ENCODE data around the gene FAM170B. TPM values are rescaled to one million over a fixed set of nuclear protein-coding genes. Genes with fewer than 3 reads are reported as not detected.

FAM170B gene
- total RNA-seq, 1 experiment from 2014 or later: not detected

DNA sequence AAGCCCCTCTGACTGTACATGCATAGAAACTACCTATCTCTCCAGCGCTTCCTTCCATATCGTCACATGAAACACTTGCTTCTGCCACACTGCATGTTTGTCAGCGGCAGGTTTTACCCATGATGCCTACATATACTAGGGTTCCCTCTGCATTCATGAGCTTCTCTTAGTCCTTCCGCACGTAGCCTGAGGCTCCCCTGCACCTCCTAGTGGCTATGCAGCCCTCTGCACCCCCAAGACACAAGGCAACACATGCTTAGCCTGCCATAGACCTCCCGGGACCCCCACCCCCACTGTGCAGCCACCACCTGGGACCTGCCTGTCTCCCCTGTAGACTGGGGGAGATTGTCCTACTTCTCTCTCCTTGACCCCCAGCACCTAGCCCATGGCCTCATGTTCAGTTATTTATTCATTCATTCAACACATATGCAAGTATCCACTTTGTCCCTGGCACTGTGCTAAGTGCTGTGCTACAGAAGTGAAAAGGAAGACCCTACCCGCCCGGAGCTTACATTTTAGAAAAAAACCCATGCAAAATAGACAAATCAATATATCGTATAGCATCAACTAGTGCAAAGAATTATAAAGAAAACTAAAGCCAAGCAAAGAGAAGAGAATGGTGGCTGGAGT, 30.9 kb upstream of the FAM170B start:
- no peaks in the 10 kb centered on the region for H3K9me3 ChIP-seq (ENCODE audit: control insufficient read depth, insufficient read depth, low read depth, low read length)
- intact Hi-C loops (cut with micrococcal nuclease; ENCODE audit: unreplicated experiment) (loop anchor here (5.0 kb wide), 2 partner anchors 182 to 507 kb away; no protein-coding TSS in a partner anchor), in situ Hi-C loops (cut with HindIII; ENCODE audit: low pct_unique_long_range_greater_than_20kb, low sequenced_read_pairs) (no loop called here)
- H3K36me3 ChIP-seq (ENCODE audit: control insufficient read depth, insufficient read depth, low read length): no peaks in the 10 kb centered on the region
- peak; percentile 7 for DNase-seq (ENCODE audit: low read depth, low spot score)
- ChIA-PET CTCF (interaction anchor here (0.6 to 1.5 kb wide), 3 partner anchors 182 to 506 kb away, joined by 3 read pairs; no protein-coding TSS in a partner anchor), POLR2A (no interaction called here)
- no peaks in the 10 kb centered on the region; the same call in 1 of the 2 replicates for H3K27me3 ChIP-seq (ENCODE audit: control insufficient read depth, insufficient read depth, low read length)
- peak; percentile 85 for ATAC-seq
- H3K4me3 ChIP-seq (ENCODE audit: low read depth in 2 of 2, low read length in 2 of 2): no peak overlapping the region
- H3K4me1 ChIP-seq (ENCODE audit: control insufficient read depth, insufficient read depth, low read length): no peaks in the 10 kb centered on the region
- no peak overlapping the region for H3K27ac ChIP-seq (ENCODE audit: low read length)
- no TSS peak for BruUV-seq (replicated peaks)
- TF ChIP-seq, protein P1, sequence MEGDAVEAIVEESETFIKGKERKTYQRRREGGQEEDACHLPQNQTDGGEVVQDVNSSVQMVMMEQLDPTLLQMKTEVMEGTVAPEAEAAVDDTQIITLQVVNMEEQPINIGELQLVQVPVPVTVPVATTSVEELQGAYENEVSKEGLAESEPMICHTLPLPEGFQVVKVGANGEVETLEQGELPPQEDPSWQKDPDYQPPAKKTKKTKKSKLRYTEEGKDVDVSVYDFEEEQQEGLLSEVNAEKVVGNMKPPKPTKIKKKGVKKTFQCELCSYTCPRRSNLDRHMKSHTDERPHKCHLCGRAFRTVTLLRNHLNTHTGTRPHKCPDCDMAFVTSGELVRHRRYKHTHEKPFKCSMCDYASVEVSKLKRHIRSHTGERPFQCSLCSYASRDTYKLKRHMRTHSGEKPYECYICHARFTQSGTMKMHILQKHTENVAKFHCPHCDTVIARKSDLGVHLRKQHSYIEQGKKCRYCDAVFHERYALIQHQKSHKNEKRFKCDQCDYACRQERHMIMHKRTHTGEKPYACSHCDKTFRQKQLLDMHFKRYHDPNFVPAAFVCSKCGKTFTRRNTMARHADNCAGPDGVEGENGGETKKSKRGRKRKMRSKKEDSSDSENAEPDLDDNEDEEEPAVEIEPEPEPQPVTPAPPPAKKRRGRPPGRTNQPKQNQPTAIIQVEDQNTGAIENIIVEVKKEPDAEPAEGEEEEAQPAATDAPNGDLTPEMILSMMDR (IDR thresholded peaks at IDR 0.05): peak; percentile 85; the same call in 1 of the 2 replicates
- TF ChIP-seq, protein P2, sequence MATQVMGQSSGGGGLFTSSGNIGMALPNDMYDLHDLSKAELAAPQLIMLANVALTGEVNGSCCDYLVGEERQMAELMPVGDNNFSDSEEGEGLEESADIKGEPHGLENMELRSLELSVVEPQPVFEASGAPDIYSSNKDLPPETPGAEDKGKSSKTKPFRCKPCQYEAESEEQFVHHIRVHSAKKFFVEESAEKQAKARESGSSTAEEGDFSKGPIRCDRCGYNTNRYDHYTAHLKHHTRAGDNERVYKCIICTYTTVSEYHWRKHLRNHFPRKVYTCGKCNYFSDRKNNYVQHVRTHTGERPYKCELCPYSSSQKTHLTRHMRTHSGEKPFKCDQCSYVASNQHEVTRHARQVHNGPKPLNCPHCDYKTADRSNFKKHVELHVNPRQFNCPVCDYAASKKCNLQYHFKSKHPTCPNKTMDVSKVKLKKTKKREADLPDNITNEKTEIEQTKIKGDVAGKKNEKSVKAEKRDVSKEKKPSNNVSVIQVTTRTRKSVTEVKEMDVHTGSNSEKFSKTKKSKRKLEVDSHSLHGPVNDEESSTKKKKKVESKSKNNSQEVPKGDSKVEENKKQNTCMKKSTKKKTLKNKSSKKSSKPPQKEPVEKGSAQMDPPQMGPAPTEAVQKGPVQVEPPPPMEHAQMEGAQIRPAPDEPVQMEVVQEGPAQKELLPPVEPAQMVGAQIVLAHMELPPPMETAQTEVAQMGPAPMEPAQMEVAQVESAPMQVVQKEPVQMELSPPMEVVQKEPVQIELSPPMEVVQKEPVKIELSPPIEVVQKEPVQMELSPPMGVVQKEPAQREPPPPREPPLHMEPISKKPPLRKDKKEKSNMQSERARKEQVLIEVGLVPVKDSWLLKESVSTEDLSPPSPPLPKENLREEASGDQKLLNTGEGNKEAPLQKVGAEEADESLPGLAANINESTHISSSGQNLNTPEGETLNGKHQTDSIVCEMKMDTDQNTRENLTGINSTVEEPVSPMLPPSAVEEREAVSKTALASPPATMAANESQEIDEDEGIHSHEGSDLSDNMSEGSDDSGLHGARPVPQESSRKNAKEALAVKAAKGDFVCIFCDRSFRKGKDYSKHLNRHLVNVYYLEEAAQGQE (IDR thresholded peaks at IDR 0.05; ENCODE audit: insufficient read depth in 1 of 2, low read depth in 2 of 2, low read length in 1 of 2): no peak
- no peak for TF ChIP-seq TCF7L2 (IDR thresholded peaks at IDR 0.05; ENCODE audit: low read depth, low read length)

DNA sequence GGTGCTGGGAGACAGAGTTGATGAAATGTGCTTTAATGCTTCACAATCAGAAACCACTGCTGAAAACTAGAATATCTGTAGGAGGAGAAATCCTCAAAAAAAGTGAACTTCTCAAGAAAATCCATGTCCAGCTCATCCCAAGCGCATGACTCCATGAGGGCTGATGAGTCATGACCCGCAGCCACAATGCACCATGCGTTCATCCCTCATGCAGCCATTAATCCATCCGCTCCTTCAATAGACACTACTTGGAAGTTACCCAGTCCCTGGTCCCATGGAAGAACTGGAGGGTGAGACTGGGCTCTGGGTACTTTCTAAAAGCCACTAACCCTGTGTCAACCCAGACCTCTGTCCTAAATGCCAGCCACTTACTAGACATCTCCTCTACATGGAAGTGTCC, 29.9 kb upstream of the FAM170B start:
- no peak for DNase-seq (ENCODE audit: low read depth, low spot score)
- TF ChIP-seq, protein P2 (IDR thresholded peaks at IDR 0.05; ENCODE audit: insufficient read depth in 1 of 2, low read depth in 2 of 2, low read length in 1 of 2): no peak
- TF ChIP-seq SIN3A (IDR thresholded peaks at IDR 0.05; ENCODE audit: borderline replicate concordance, insufficient read depth, low read depth, low read length) (no peak), TCF7L2 (IDR thresholded peaks at IDR 0.05; ENCODE audit: low read depth, low read length) (no peak), POLR2AphosphoS5 (IDR thresholded peaks at IDR 0.05; ENCODE audit: low read depth, low read length) (no peak)
- TF ChIP-seq, protein P1 (IDR thresholded peaks at IDR 0.05): no peak
- Histone ChIP-seq H3K27me3 (ENCODE audit: control insufficient read depth, insufficient read depth, low read length) (peaks cover 2% of the 10 kb centered on the region; the same call in 1 of the 2 replicates), H3K4me3 (ENCODE audit: low read depth in 2 of 2, low read length in 2 of 2) (no peak overlapping the region), H3K27ac (ENCODE audit: low read length) (no peak overlapping the region), H3K4me1 (ENCODE audit: control insufficient read depth, insufficient read depth, low read length) (no peaks in the 10 kb centered on the region), H3K36me3 (ENCODE audit: control insufficient read depth, insufficient read depth, low read length) (no peaks in the 10 kb centered on the region), H3K9me3 (ENCODE audit: control insufficient read depth, insufficient read depth, low read depth, low read length) (no peaks in the 10 kb centered on the region)
- in situ Hi-C loops (cut with HindIII; ENCODE audit: low pct_unique_long_range_greater_than_20kb, low sequenced_read_pairs): no loop called here
- no peak for ATAC-seq
- ChIA-PET POLR2A (no interaction called here), CTCF (interaction anchor here (0.5 to 1.5 kb wide), 2 partner anchors 107 to 182 kb away, joined by 3 read pairs; no protein-coding TSS in a partner anchor)
- intact Hi-C loops (cut with micrococcal nuclease; ENCODE audit: unreplicated experiment): loop anchor here (5.0 kb wide), 2 partner anchors 181 to 506 kb away; no protein-coding TSS in a partner anchor
- no TSS peak for BruUV-seq (replicated peaks)
